HCT116 (cell line): ENCODE measurements around the gene ZYX. TPM values are rescaled to one million over a fixed set of nuclear protein-coding genes. Genes with fewer than 3 reads are reported as not detected.

Source experiments
- ATAC-seq: fragments of 200-7000 bp; cut with Tn5 transposase; 2 replicates; pipeline ENCODE4 v1.9.1; 2020; ENCODE audit warnings: mild to moderate bottlenecking, moderate library complexity
- BruUV-seq: library from RNA; stranded (reverse); fragments of 400-500 nt; replicated peaks from 2 replicates; lab custom pipeline; 2021; lab: Mats Ljungman, UMichigan
- CTCF ChIA-PET: fragments of 300-600 bp; sonication (Branson Sonifier 250); formaldehyde crosslinking; loops from one replicate; lab custom pipeline; 2021; ENCODE audit warnings: antibody characterized with exemption; lab: Charles Lee
- POLR2A ChIA-PET: fragments of 300-600, 350-600 bp; sonication (Branson Sonifier 250); formaldehyde crosslinking; loops from one replicate; lab custom pipeline; 2021; ENCODE audit warnings: antibody characterized with exemption; lab: Charles Lee
- RAD21 ChIA-PET, 2 experiments: fragments of 300-600 bp; sonication (Branson Sonifier 250); formaldehyde crosslinking; loops; one replicate each; lab custom pipeline; 2023; ENCODE audit warnings: low total read pairs in 2 of 2; ENCODE audit not compliant: uncharacterized antibody in 2 of 2, unreplicated experiment in 2 of 2, low non-redundant PET in 1 of 2; lab: Charles Lee
- DNase-seq: peaks from one replicate; pipeline ENCODE4 v3.0.0-alpha.2; 2010; ENCODE audit warnings: low read depth, low spot score
- H2AFZ ChIP-seq: fragments of 200-600 bp; shearing (Covaris generic), sonication (generic); 2 replicates; pipeline ENCODE4 v1.6.1; 2017; ENCODE audit warnings: low read depth, mixed run types, mixed read lengths, antibody characterized with exemption, low read length; ENCODE audit not compliant: poor library complexity, severe bottlenecking
- H3K27ac ChIP-seq: 2 replicates; pipeline ENCODE4 v1.5.1; 2012; ENCODE audit warnings: low read depth, low read length
- H3K27me3 ChIP-seq: fragments of 200-600 bp; sonication (generic); 2 replicates; pipeline ENCODE4 v1.6.1; 2016; ENCODE audit warnings: mixed run types, low read length, mixed read lengths; ENCODE audit not compliant: insufficient read depth
- H3K36me3 ChIP-seq, 2 experiments: fragments of 200-500 bp in 1 of 2; fragments of 200-600 bp in 1 of 2; sonication (Bioruptor generic) in 1 of 2; sonication (generic) in 1 of 2; 2 replicates each; pipeline versions ENCODE4 v1.5.1 to v1.6.1; 2014 to 2016; ENCODE audit warnings: low read length in 2 of 2, inconsistent platforms in 1 of 2, mixed read lengths in 1 of 2, mixed run types in 1 of 2; ENCODE audit not compliant: insufficient read depth in 2 of 2, control insufficient read depth in 1 of 2
- H3K4me1 ChIP-seq, 2 experiments: fragments of 200-600 bp in 1 of 2; sonication (generic) in 1 of 2; 2 replicates each; pipeline versions ENCODE4 v1.5.1 to v1.6.1; 2012 to 2017; ENCODE audit warnings: low read length in 2 of 2, inconsistent platforms in 1 of 2, mild to moderate bottlenecking in 1 of 2, mixed read lengths in 1 of 2, mixed run types in 1 of 2, moderate library complexity in 1 of 2; ENCODE audit not compliant: insufficient read depth in 2 of 2, control insufficient read depth in 1 of 2
- H3K4me2 ChIP-seq: fragments of 200-600 bp; sonication (generic); 2 replicates; pipeline ENCODE4 v1.6.1; 2017; ENCODE audit warnings: mixed run types, low read length, mixed read lengths
- H3K4me3 ChIP-seq, 2 experiments: fragments of 200-600 bp in 1 of 2; sonication (generic) in 1 of 2; replicated peaks in 1 of 2; 2 replicates each; pipeline ENCODE4 v1.5.1; 2011 to 2016; ENCODE audit warnings: low read length in 2 of 2, control low read depth in 1 of 2, low read depth in 1 of 2, mild to moderate bottlenecking in 1 of 2, mixed read lengths in 1 of 2, mixed run types in 1 of 2
- H3K79me2 ChIP-seq: fragments of 200-600 bp; sonication (generic); 2 replicates; pipeline ENCODE4 v1.6.1; 2017; ENCODE audit warnings: mild to moderate bottlenecking, mixed run types, low read length, moderate library complexity, mixed read lengths; ENCODE audit not compliant: insufficient read depth
- H3K9ac ChIP-seq: fragments of 200-600 bp; sonication (generic); 2 replicates; pipeline ENCODE4 v1.6.1; 2016; ENCODE audit warnings: low read length, mixed read lengths
- H3K9me2 ChIP-seq: fragments of 200-600 bp; sonication (generic), shearing (Covaris generic); 2 replicates; pipeline ENCODE4 v1.6.1; 2017; ENCODE audit warnings: mixed run types, mild to moderate bottlenecking, moderate library complexity; ENCODE audit not compliant: insufficient read depth
- H3K9me3 ChIP-seq, 2 experiments: fragments of 200-500 bp in 1 of 2; fragments of 200-600 bp in 1 of 2; sonication (Bioruptor generic) in 1 of 2; sonication (generic) in 1 of 2; 2 replicates each; pipeline ENCODE4 v1.6.1; 2014 to 2017; ENCODE audit warnings: low read length in 2 of 2, mixed read lengths in 2 of 2, inconsistent platforms in 1 of 2, low read depth in 1 of 2, mild to moderate bottlenecking in 1 of 2, mixed run types in 1 of 2, moderate library complexity in 1 of 2; ENCODE audit not compliant: control insufficient read depth in 1 of 2, insufficient read depth in 1 of 2
- H4K20me1 ChIP-seq: fragments of 200-600 bp; sonication (generic), shearing (Covaris generic); 2 replicates; pipeline ENCODE4 v1.6.1; 2017; ENCODE audit warnings: mixed run types, mild to moderate bottlenecking, moderate library complexity; ENCODE audit not compliant: insufficient read depth
- ATF3 ChIP-seq: IDR thresholded peaks from 2 replicates; pipeline ENCODE4 v1.6.1; 2012
- CBX3 ChIP-seq: IDR thresholded peaks from 2 replicates; pipeline ENCODE4 v1.6.1; 2012; ENCODE audit warnings: low read depth
- CEBPB ChIP-seq: IDR thresholded peaks from 2 replicates; pipeline ENCODE4 v1.6.1; 2012; ENCODE audit warnings: low read depth
- CTCF ChIP-seq, 3 experiments: fragments of 200-600 bp in 1 of 3; sonication (generic) in 1 of 3; IDR thresholded peaks in 2 of 3; conservative IDR thresholded peaks in 1 of 3; 2 replicates each; pipeline ENCODE4 v1.5.1; 2012 to 2017; ENCODE audit warnings: low read depth in 2 of 3, low read length in 2 of 3, antibody characterized with exemption in 1 of 3, borderline replicate concordance in 1 of 3, control low read depth in 1 of 3, mild to moderate bottlenecking in 1 of 3, mixed read lengths in 1 of 3, mixed run types in 1 of 3, moderate library complexity in 1 of 3; ENCODE audit not compliant: insufficient read depth in 1 of 3
- EGR1 ChIP-seq: IDR thresholded peaks from 2 replicates; pipeline ENCODE4 v1.6.1; 2012; ENCODE audit warnings: low read depth
- ELF1 ChIP-seq: IDR thresholded peaks from 2 replicates; pipeline ENCODE4 v1.6.1; 2012; ENCODE audit warnings: low read depth, borderline replicate concordance
- EZH2phosphoT487 ChIP-seq: fragments of 200-600 bp; IDR thresholded peaks from 2 replicates; pipeline ENCODE4 v1.6.1; 2018; ENCODE audit warnings: antibody characterized with exemption, borderline replicate concordance
- FOSL1 ChIP-seq: IDR thresholded peaks from 2 replicates; pipeline ENCODE4 v1.6.1; 2012; ENCODE audit warnings: low read depth
- POLR2A ChIP-seq: IDR thresholded peaks from 2 replicates; pipeline ENCODE4 v1.7.0; 2011; ENCODE audit warnings: borderline replicate concordance; ENCODE audit not compliant: insufficient read depth, insufficient read length; ENCODE audit errors: extremely low read depth
- POLR2AphosphoS5 ChIP-seq: IDR thresholded peaks from 2 replicates; pipeline ENCODE4 v1.6.1; 2011; ENCODE audit warnings: mild to moderate bottlenecking, low read depth, low read length, moderate library complexity
- SIN3A ChIP-seq: IDR thresholded peaks from 2 replicates; pipeline ENCODE4 v1.6.1; 2012; ENCODE audit warnings: low read depth
- SP1 ChIP-seq: IDR thresholded peaks from 2 replicates; pipeline ENCODE4 v1.6.1; 2012; ENCODE audit warnings: low read depth
- SRF ChIP-seq: IDR thresholded peaks from 2 replicates; pipeline ENCODE4 v1.6.1; 2012; ENCODE audit warnings: low read depth
- YY1 ChIP-seq: IDR thresholded peaks from 2 replicates; pipeline ENCODE4 v1.6.1; 2011; ENCODE audit warnings: low read length, low read depth, moderate library complexity, mild to moderate bottlenecking; ENCODE audit not compliant: insufficient replicate concordance; ENCODE audit errors: extremely low read depth
- ZFX ChIP-seq: fragments of 450-650 bp; IDR thresholded peaks from 2 replicates; pipeline ENCODE4 v1.6.1; 2017
- ZNF274 ChIP-seq: fragments of 200-500 bp; sonication (Bioruptor generic); IDR thresholded peaks from 2 replicates; pipeline ENCODE4 v1.6.1; 2014; ENCODE audit warnings: mild to moderate bottlenecking, low read depth, low read length, inconsistent platforms
- intact Hi-C: fragments of 100-400 bp; cut with micrococcal nuclease; formaldehyde crosslinking; loops from 2 replicates; pipeline ENCODE4 v1.10.0; 2022
- total RNA-seq: library from RNA; stranded (reverse); gene quantifications from one replicate; pipeline ENCODE4 v1.2.1, GENCODE V29; 2021; ENCODE audit not compliant: unreplicated experiment
- TF ChIP-seq, protein P1 (sequence below): IDR thresholded peaks from 2 replicates; pipeline ENCODE4 v1.6.1; 2011; ENCODE audit warnings: mild to moderate bottlenecking, low read length, moderate library complexity; ENCODE audit not compliant: insufficient replicate concordance; ENCODE audit errors: extremely low read depth
- TF ChIP-seq, protein P2 (sequence below): IDR thresholded peaks from 2 replicates; pipeline ENCODE4 v1.6.1; 2012; ENCODE audit warnings: low read depth

The ZYX gene
- total RNA-seq, 1 experiment from 2014 or later = 144 TPM

- Histone ChIP-seq H3K9ac (peak within 1 kb of the TSS; percentile 76), H3K79me2 (peaks cover 3% of the 10 kb centered on the region; the same call in 1 of the 2 replicates), H3K36me3 (no peaks in the 10 kb centered on the region), H3K27ac (peak within 1 kb of the TSS; percentile 22; the same call in 1 of the 2 replicates), H3K4me2 (peak within 1 kb of the TSS; percentile 92), H3K4me1 (peaks cover 15 to 22% of the 10 kb centered on the region in 2 experiments; a peak in 3 of 4 replicates), H3K27me3 (no peaks in the 10 kb centered on the region), H2AFZ (peak within 1 kb of the TSS; percentile 95), H3K9me3 (no peaks in the 10 kb centered on the region), H4K20me1 (no peaks in the 10 kb centered on the region), H3K4me3 (peak within 1 kb of the TSS; percentile 82 to 92), H3K9me2 (no peaks in the 10 kb centered on the region)
- peak; percentile 88 for ATAC-seq
- RAD21 ChIA-PET = interaction anchor here (0.6 to 1.0 kb wide), 4 partner anchors 28 to 153 kb away, joined by 3 to 5 read pairs (median 3); no protein-coding TSS in a partner anchor
- peak; percentile 88 for DNase-seq
- POLR2A ChIA-PET = no interaction called here
- intact Hi-C loops = loop anchor here (2.0 to 5.0 kb wide), 4 partner anchors 88 to 168 kb away; no protein-coding TSS in a partner anchor
- CTCF ChIA-PET = interaction anchor here (0.7 to 2.0 kb wide), 4 partner anchors 29 to 678 kb away, joined by 3 to 13 read pairs (median 3); no protein-coding TSS in a partner anchor
- no TSS peak for BruUV-seq
- TF ChIP-seq ZFX = no peak
- peak; percentile 21; the same call in 1 of the 2 replicates for TF ChIP-seq FOSL1
- TF ChIP-seq, protein P1, sequence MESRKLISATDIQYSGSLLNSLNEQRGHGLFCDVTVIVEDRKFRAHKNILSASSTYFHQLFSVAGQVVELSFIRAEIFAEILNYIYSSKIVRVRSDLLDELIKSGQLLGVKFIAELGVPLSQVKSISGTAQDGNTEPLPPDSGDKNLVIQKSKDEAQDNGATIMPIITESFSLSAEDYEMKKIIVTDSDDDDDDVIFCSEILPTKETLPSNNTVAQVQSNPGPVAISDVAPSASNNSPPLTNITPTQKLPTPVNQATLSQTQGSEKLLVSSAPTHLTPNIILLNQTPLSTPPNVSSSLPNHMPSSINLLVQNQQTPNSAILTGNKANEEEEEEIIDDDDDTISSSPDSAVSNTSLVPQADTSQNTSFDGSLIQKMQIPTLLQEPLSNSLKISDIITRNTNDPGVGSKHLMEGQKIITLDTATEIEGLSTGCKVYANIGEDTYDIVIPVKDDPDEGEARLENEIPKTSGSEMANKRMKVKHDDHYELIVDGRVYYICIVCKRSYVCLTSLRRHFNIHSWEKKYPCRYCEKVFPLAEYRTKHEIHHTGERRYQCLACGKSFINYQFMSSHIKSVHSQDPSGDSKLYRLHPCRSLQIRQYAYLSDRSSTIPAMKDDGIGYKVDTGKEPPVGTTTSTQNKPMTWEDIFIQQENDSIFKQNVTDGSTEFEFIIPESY = no peak
- no peak for TF ChIP-seq ELF1
- TF ChIP-seq ATF3 = no peak
- no peak for TF ChIP-seq YY1
- peak; percentile 71 for TF ChIP-seq EGR1
- TF ChIP-seq, protein P2, sequence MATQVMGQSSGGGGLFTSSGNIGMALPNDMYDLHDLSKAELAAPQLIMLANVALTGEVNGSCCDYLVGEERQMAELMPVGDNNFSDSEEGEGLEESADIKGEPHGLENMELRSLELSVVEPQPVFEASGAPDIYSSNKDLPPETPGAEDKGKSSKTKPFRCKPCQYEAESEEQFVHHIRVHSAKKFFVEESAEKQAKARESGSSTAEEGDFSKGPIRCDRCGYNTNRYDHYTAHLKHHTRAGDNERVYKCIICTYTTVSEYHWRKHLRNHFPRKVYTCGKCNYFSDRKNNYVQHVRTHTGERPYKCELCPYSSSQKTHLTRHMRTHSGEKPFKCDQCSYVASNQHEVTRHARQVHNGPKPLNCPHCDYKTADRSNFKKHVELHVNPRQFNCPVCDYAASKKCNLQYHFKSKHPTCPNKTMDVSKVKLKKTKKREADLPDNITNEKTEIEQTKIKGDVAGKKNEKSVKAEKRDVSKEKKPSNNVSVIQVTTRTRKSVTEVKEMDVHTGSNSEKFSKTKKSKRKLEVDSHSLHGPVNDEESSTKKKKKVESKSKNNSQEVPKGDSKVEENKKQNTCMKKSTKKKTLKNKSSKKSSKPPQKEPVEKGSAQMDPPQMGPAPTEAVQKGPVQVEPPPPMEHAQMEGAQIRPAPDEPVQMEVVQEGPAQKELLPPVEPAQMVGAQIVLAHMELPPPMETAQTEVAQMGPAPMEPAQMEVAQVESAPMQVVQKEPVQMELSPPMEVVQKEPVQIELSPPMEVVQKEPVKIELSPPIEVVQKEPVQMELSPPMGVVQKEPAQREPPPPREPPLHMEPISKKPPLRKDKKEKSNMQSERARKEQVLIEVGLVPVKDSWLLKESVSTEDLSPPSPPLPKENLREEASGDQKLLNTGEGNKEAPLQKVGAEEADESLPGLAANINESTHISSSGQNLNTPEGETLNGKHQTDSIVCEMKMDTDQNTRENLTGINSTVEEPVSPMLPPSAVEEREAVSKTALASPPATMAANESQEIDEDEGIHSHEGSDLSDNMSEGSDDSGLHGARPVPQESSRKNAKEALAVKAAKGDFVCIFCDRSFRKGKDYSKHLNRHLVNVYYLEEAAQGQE = no peak
- peak; percentile 68; the same call in 1 of the 2 replicates for TF ChIP-seq POLR2AphosphoS5
- TF ChIP-seq SIN3A = peak; percentile 51; the same call in 1 of the 2 replicates
- peak; percentile 54 to 76 (median 56) for TF ChIP-seq CTCF (IDR thresholded peaks at IDR 0.05 in 2 of 3, conservative IDR thresholded peaks at IDR 0.05 in 1 of 3; ENCODE audit: borderline replicate concordance in 1 of 3, insufficient read depth in 1 of 3, low read depth in 2 of 3, low read length in 2 of 3)
- TF ChIP-seq SRF = no peak
- no peak for TF ChIP-seq POLR2A
- no peak for TF ChIP-seq CEBPB
- peak; percentile 17; the same call in 1 of the 2 replicates for TF ChIP-seq CBX3
- no peak for TF ChIP-seq ZNF274
- peak; percentile 60; the same call in 1 of the 2 replicates for TF ChIP-seq SP1
- no peak for TF ChIP-seq EZH2phosphoT487
Measured at GRCh38 chr7:143408686-143409561, 27.8 kb downstream of the ZYX start, which contains the start of gene EPHA1. Gene EPHA1 (minus strand): TSS chr7:143408856. CDS start chr7:143408805, 51 bp downstream.
